Measurements from ENCODE around the gene ABCA1. TPM values are rescaled to one million over a fixed set of nuclear protein-coding genes. Genes with fewer than 3 reads are reported as not detected.

The ABCA1 gene
- total RNA-seq, 2 donors from 2014 or later, result 5.7 to 21.7 TPM

- ATAC-seq (no peak), DNase-seq (ENCODE audit: low spot score in 2 of 2) (no peak)
- Mint-ChIP-seq H3K9me3 (no peaks in the 10 kb centered on the region), H3K36me3 (no peaks in the 10 kb centered on the region), H3K27ac (no peak overlapping the region)
Measured at GRCh38 chr9:104849023-104849422, 78.9 kb downstream of the ABCA1 start.

DNA sequence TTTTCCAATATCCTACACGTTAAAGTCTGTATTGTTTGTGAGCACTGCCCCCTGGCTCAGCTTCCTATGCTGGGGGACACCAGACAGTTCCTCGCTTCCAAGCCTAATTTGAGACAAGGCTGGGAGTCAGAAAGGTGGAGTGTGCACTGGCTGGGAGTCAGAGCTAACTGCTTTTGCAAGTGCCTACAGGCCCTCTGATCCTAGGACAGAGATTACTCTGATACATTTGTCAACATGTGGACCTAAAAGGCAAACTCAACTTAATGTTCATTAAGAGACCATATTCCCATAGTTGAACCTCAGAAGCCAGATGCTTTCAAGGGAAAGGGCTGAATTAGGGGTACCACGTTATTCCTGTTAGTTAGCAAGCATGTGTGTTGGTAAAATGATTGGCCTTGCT, 83.2 kb downstream of the ABCA1 start:
- ATAC-seq, result no peak
- H3K9me3 Mint-ChIP-seq, result no peaks in the 10 kb centered on the region
- no peak overlapping the region for H3K27ac Mint-ChIP-seq
- DNase-seq (ENCODE audit: low spot score in 2 of 2), result no peak
- H3K36me3 Mint-ChIP-seq, result no peaks in the 10 kb centered on the region

GRCh38 chr9:104843644-104844240, 84.2 kb downstream of the ABCA1 start:
- Mint-ChIP-seq H3K9me3 (no peaks in the 10 kb centered on the region), H3K36me3 (no peaks in the 10 kb centered on the region), H3K27ac (peak overlapping the region in 1 of 2 donors; percentile 70)
- ATAC-seq (no peak), DNase-seq (ENCODE audit: low spot score in 2 of 2) (no peak)

DNA sequence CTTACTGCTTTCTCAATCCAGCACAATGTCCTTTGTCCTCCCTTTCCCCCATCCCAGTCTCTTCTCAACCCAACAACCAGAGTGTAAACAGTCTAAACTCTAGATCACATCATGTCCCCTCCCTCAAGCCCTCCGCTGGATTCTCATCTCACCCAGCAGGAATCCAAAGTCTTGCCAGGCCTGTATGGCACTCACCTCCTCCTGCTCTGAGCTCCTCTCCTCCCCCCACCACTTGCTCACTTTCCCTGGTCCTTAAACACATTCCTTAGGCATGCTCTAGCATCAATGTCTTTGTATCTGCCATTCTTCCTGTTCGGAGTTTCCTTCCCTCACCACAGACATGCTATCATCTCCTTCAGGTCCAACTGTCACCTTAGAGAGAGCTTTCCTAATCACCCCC, 85.3 kb downstream of the ABCA1 start:
- no peak overlapping the region for H3K27ac Mint-ChIP-seq
- no peak for DNase-seq (ENCODE audit: low spot score in 2 of 2)
- no peaks in the 10 kb centered on the region for H3K9me3 Mint-ChIP-seq
- H3K36me3 Mint-ChIP-seq, result no peaks in the 10 kb centered on the region
- no peak for ATAC-seq

GRCh38 chr9:104841601-104842141, 86.3 kb downstream of the ABCA1 start:
- H3K9me3 Mint-ChIP-seq, result no peaks in the 10 kb centered on the region
- DNase-seq (ENCODE audit: low spot score in 2 of 2), result no peak
- no peak overlapping the region for H3K27ac Mint-ChIP-seq
- H3K36me3 Mint-ChIP-seq, result no peaks in the 10 kb centered on the region
- peak in 1 of 2 donors; percentile 24 for ATAC-seq

GRCh38 chr9:104838958-104839357, 89.0 kb downstream of the ABCA1 start:
- no peaks in the 10 kb centered on the region for H3K9me3 Mint-ChIP-seq
- DNase-seq (ENCODE audit: low spot score in 2 of 2) (no peak), ATAC-seq (no peak)
- H3K36me3 Mint-ChIP-seq, result no peaks in the 10 kb centered on the region
- no peak overlapping the region for H3K27ac Mint-ChIP-seq

- Mint-ChIP-seq H3K9me3 (no peaks in the 10 kb centered on the region), H3K36me3 (no peaks in the 10 kb centered on the region), H3K27ac (peak overlapping the region; percentile 27 to 44)
- ATAC-seq (no peak), DNase-seq (ENCODE audit: low spot score in 2 of 2) (no peak)
Measured at GRCh38 chr9:104836767-104837166, 91.2 kb downstream of the ABCA1 start.

DNA sequence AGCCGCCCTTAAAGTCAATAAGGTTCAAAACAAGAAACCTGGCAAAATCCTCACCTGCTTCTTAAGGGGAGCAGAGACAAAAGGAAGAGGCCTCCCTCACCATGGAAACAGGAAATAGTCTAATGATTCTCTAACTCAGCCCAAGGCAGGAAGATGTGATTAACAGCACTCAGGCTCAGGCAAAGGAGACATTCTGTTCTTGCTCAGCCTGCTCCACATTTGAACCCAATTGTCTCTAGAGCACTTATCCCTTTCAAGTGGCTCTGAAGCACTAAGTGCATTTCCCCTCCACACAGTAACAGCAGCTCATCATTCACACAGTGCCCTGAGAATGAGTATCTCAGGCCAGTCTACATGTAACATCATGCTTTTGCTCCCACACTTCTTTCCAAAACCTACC, 91.7 kb downstream of the ABCA1 start:
- H3K27ac Mint-ChIP-seq, result peak overlapping the region; percentile 27 to 44
- no peaks in the 10 kb centered on the region for H3K36me3 Mint-ChIP-seq
- H3K9me3 Mint-ChIP-seq, result no peaks in the 10 kb centered on the region
- DNase-seq (ENCODE audit: low spot score in 2 of 2), result no peak
- ATAC-seq, result peak; percentile 44 to 80

DNA sequence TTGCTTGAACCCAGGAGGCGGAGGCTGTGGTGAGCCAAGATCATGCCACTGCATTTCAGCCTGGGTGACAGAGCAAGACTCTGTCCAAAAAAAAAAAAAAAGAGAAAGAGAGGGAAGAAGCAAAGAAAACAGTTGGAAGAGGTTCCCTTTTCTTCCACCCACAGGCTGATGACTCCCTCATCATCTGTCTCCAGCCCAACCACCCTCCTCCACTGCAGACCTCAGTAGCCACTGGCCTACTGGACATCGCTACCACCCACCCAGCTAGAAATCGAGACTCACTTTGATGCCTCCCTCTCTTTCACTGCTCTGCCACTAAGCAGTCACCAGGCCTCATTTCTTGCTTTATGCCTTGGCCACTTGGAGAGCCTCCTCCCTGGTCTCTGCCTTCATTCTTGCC, 92.8 kb downstream of the ABCA1 start:
- DNase-seq (ENCODE audit: low spot score in 2 of 2), result no peak
- Mint-ChIP-seq H3K27ac (peak overlapping the region; percentile 27 to 51), H3K36me3 (no peaks in the 10 kb centered on the region), H3K9me3 (no peaks in the 10 kb centered on the region)
- no peak for ATAC-seq

DNA sequence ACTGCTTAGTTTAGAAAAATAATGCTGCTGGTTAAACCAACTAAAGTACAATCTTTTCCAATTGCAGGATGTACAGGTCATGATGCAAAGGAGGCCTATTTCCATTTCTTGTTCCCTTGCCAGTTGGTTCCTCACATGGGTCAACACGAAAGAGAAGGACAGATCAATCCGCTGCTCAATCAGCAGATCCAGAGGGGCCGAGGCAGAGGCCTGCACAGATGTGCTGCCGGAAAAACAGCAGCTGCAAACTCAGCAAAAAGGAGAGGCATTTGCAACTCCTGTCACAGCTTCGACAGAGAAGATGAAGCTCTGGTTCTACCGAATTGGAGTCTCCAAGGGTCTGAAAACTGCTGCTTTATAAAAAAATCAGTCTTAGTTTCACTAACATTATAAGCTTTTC, 94.3 kb downstream of the ABCA1 start:
- no peaks in the 10 kb centered on the region for H3K9me3 Mint-ChIP-seq
- DNase-seq (ENCODE audit: low spot score in 2 of 2) (no peak), ATAC-seq (no peak)
- H3K27ac Mint-ChIP-seq, result peak overlapping the region in 1 of 2 donors; percentile 45
- H3K36me3 Mint-ChIP-seq, result no peaks in the 10 kb centered on the region

- peaks cover 0 to 3% of the 10 kb centered on the region in 2 donors for H3K36me3 Mint-ChIP-seq
- no peak for ATAC-seq
- peak overlapping the region in 1 of 2 donors; percentile 34 for H3K27ac Mint-ChIP-seq
Measured at GRCh38 chr9:104831681-104832080, 96.3 kb downstream of the ABCA1 start.

DNA sequence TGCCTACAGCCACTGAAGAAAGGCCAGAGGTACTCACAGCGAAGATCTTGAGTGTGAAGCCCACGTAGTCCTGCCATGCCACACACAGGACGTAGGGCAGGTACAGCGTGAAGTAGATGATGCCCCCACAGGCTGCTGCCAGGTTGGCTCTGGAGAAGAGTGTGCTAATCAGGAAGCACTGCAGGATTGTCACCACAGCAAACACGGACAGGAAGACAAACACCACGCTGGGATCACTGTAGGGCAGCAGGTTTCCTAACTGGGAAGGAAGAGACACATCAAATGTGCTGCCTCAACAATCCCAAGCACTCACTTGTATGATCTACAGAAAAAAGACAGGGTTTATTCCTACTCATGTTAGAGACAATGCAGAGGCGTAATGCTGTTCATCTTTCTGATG, 101.0 kb downstream of the ABCA1 start:
- ATAC-seq (no peak), DNase-seq (ENCODE audit: low spot score in 2 of 2) (no peak)
- Mint-ChIP-seq H3K9me3 (no peaks in the 10 kb centered on the region), H3K27ac (peak overlapping the region in 1 of 2 donors; percentile 53), H3K36me3 (peaks cover 0 to 6% of the 10 kb centered on the region in 2 donors)

More at GRCh38 chr9:104831681-104832080, 96.3 kb downstream of the ABCA1 start:
- H3K9me3 Mint-ChIP-seq, result no peaks in the 10 kb centered on the region
- DNase-seq (ENCODE audit: low spot score in 2 of 2), result no peak

DNA sequence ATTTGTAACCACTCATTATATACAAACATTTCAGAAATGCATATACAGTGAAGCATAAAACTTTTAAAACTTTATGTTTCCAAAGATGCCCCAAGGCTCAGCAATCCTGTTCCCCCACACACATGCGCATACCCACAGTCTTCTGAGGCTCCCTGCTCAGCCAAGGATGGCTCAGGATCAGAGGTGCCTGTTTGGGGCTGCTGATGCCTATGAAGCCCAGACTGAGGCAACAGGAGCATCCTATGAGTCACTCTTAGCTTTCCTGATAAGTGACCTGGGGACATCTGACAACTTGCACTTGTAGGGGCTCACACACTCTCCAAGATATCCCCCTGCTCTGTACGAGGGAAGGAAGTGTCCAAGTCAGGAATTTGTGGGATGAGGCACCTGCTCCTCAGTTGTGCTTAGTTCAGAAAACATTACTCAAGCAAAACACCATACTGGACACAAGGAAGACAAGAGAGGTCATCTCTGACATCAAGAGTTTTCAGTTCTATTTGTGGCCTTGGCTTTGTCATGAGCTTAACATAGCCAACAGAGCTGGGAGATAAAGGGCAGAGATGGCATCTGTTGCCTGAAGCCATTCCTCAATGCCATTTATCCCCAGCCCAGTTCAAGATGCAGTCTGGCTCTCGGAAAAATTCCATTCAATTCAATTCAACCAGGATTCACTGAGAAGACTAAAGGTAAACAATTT, 101.7 kb downstream of the ABCA1 start:
- peak overlapping the region in 1 of 2 donors; percentile 53 for H3K27ac Mint-ChIP-seq
- no peaks in the 10 kb centered on the region for H3K9me3 Mint-ChIP-seq
- ATAC-seq (no peak), DNase-seq (ENCODE audit: low spot score in 2 of 2) (no peak)
- H3K36me3 Mint-ChIP-seq, result peaks cover 0 to 6% of the 10 kb centered on the region in 2 donors

DNA sequence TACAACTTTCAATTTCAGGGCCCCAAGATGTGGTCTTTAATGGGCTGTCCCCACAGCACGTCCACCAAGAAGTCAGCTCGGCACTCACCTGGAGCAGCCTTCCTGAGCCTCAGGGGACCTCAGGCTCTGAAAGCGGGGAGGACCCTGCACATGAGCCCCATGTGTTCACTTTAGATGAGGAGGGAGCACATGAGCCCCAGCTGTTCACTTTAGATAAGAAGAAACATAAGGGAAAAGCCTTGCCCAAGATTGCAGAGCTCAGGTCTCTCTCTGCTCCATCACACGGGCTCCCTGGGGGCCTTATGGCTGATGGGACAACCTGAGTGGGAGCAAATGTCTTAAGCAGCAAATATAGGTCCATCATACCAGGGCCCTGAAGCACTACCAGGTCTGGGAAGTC, 107.6 kb downstream of the ABCA1 start:
- Mint-ChIP-seq H3K36me3 (no peaks in the 10 kb centered on the region), H3K9me3 (no peaks in the 10 kb centered on the region), H3K27ac (peak overlapping the region in 1 of 2 donors; percentile 57)
- no peak for ATAC-seq
- DNase-seq (ENCODE audit: low spot score in 2 of 2), result no peak

DNA sequence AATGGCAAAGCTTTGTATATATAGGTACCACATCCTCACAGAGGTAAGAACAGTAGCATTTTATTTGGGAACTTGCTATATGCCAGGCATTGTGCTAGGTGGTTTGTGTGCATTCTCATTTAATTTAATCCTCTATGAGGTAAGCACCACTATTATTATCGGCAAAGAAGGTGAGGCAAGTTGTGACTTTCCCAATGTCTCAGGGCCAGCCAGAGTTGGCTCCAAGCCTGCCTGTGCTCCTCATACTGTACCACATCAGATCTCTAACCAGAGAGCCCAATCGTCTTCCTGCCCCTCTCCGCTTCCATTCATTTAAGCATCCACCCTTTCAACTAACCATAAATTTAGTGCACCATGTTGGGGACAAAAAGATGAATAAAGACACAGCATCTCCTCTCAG, 108.9 kb downstream of the ABCA1 start:
- no peaks in the 10 kb centered on the region for H3K9me3 Mint-ChIP-seq
- ATAC-seq, result no peak

DNA sequence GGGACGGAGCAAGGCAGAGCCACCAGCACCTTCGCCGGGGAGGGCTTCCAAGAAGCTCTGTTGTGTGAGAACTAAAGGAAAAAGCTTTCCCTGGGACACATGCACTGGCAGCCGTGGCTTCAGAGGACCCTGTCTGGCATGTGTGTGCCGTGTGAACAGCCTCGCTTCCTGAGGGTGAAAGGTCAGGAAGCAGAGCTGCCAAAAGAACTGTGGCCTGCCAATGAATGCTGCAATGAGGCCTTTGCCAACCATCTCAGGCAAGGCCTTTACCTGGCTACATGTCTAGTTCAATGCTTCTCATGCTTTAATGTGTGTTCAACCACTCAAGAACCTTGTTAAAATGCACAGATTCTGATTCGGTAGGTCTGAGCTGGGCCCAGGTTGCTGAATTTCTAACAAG, 110.5 kb downstream of the ABCA1 start:
- ATAC-seq, result no peak
- Mint-ChIP-seq H3K36me3 (no peaks in the 10 kb centered on the region), H3K9me3 (no peaks in the 10 kb centered on the region), H3K27ac (peak overlapping the region in 1 of 2 donors; percentile 36)
- DNase-seq (ENCODE audit: low spot score in 2 of 2), result no peak

More for the DNA sequence above, 108.9 kb downstream of the ABCA1 start:
- Mint-ChIP-seq H3K36me3 (no peaks in the 10 kb centered on the region), H3K27ac (peak overlapping the region in 1 of 2 donors; percentile 8)
- DNase-seq (ENCODE audit: low spot score in 2 of 2), result no peak

- Mint-ChIP-seq H3K36me3 (no peaks in the 10 kb centered on the region), H3K9me3 (no peaks in the 10 kb centered on the region), H3K27ac (no peak overlapping the region)
- DNase-seq (ENCODE audit: low spot score in 2 of 2) (no peak), ATAC-seq (no peak)
Measured at GRCh38 chr9:104815851-104816565, 111.9 kb downstream of the ABCA1 start.
